ENCODE results near the gene CADM3. TPM values are rescaled to one million over a fixed set of nuclear protein-coding genes. Genes with fewer than 3 reads are reported as not detected.
A peak's percentile ranks its signal among the peaks of the same experiment; 100 is the strongest.

CADM3 gene
- total RNA-seq, 1 donor from 2014 or later = 0.13 TPM

DNA sequence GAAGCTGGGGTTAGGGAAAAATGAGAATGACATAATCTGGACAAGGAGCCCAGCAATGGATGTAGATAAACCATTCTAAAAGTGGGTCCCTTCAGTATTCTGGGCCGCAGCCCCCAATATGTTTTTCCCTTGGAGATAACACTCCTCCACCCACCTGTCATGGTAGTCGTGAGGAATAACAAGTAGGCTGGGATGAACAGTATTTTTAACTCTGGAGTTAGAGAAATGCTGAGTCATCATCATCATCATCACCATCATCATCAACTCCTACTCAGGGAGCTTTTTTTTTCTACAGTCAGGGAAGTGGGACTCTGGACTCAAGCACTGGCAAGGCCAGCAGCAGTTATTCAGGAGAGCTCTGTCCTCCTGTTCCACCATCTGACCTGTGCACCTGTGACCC is 12.8 kb downstream of the CADM3 start:
- peaks cover 28% of the 10 kb centered on the region for H3K27me3 Mint-ChIP-seq (ENCODE audit: unreplicated experiment)

GRCh38 chr1:159185121-159185520 is 13.7 kb downstream of the CADM3 start:
- Mint-ChIP-seq H3K9me3 (ENCODE audit: unreplicated experiment) (no peaks in the 10 kb centered on the region), H3K4me1 (ENCODE audit: unreplicated experiment) (no peaks in the 10 kb centered on the region), H3K36me3 (ENCODE audit: unreplicated experiment) (no peaks in the 10 kb centered on the region), H3K27me3 (ENCODE audit: unreplicated experiment) (peaks cover 37% of the 10 kb centered on the region), H3K27ac (ENCODE audit: unreplicated experiment) (no peak overlapping the region), H3K4me3 (ENCODE audit: unreplicated experiment) (no peak overlapping the region)
- DNase-seq (ENCODE audit: extremely low spot score, unreplicated experiment) = no peak
- TF ChIP-seq CTCF (IDR thresholded peaks at IDR 0.05) = no peak

More for the DNA sequence above, 12.8 kb downstream of the CADM3 start:
- Mint-ChIP-seq H3K27ac (ENCODE audit: unreplicated experiment) (no peak overlapping the region), H3K36me3 (ENCODE audit: unreplicated experiment) (no peaks in the 10 kb centered on the region), H3K9me3 (ENCODE audit: unreplicated experiment) (no peaks in the 10 kb centered on the region), H3K4me1 (ENCODE audit: unreplicated experiment) (no peaks in the 10 kb centered on the region), H3K4me3 (ENCODE audit: unreplicated experiment) (no peak overlapping the region)
- TF ChIP-seq CTCF (IDR thresholded peaks at IDR 0.05) = no peak
- no peak for DNase-seq (ENCODE audit: extremely low spot score, unreplicated experiment)

DNA sequence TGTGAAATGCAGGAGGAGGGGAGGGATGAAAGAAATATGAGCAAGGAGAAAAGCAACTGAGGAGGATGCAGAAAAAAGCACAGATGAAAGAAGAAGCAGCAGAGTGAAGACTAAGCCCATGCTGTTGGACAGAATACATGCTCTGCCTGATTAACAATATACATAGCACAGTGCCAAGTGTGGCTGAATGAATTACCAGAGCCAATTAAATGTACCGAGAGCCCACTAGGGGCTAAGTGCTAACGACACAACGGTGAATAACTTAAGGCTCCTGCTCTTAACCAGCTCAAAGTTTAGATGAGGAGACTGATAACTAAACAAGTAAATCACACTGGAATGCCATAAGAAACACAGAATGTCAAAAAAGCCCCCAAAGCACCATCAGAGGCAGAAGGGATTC is 15.6 kb downstream of the CADM3 start:
- peaks cover 41% of the 10 kb centered on the region for H3K27me3 Mint-ChIP-seq (ENCODE audit: unreplicated experiment)
- no peaks in the 10 kb centered on the region for H3K36me3 Mint-ChIP-seq (ENCODE audit: unreplicated experiment)
- H3K4me3 Mint-ChIP-seq (ENCODE audit: unreplicated experiment) = no peak overlapping the region
- H3K27ac Mint-ChIP-seq (ENCODE audit: unreplicated experiment) = no peak overlapping the region
- no peaks in the 10 kb centered on the region for H3K9me3 Mint-ChIP-seq (ENCODE audit: unreplicated experiment)
- H3K4me1 Mint-ChIP-seq (ENCODE audit: unreplicated experiment) = no peaks in the 10 kb centered on the region
- DNase-seq (ENCODE audit: extremely low spot score, unreplicated experiment) = no peak
- no peak for TF ChIP-seq CTCF (IDR thresholded peaks at IDR 0.05)

GRCh38 chr1:159187647-159188374 is 16.4 kb downstream of the CADM3 start:
- H3K27ac Mint-ChIP-seq (ENCODE audit: unreplicated experiment) = no peak overlapping the region
- no peaks in the 10 kb centered on the region for H3K4me1 Mint-ChIP-seq (ENCODE audit: unreplicated experiment)
- peaks cover 40% of the 10 kb centered on the region for H3K27me3 Mint-ChIP-seq (ENCODE audit: unreplicated experiment)
- TF ChIP-seq CTCF (IDR thresholded peaks at IDR 0.05) = no peak
- H3K4me3 Mint-ChIP-seq (ENCODE audit: unreplicated experiment) = no peak overlapping the region
- peak; percentile 57 for DNase-seq (ENCODE audit: extremely low spot score, unreplicated experiment)
- no peaks in the 10 kb centered on the region for H3K36me3 Mint-ChIP-seq (ENCODE audit: unreplicated experiment)
- H3K9me3 Mint-ChIP-seq (ENCODE audit: unreplicated experiment) = no peaks in the 10 kb centered on the region

GRCh38 chr1:159188375-159188788 is 17.0 kb downstream of the CADM3 start:
- no peak for TF ChIP-seq CTCF (IDR thresholded peaks at IDR 0.05)
- H3K36me3 Mint-ChIP-seq (ENCODE audit: unreplicated experiment) = no peaks in the 10 kb centered on the region
- peak; percentile 53 for DNase-seq (ENCODE audit: extremely low spot score, unreplicated experiment)
- H3K4me1 Mint-ChIP-seq (ENCODE audit: unreplicated experiment) = no peaks in the 10 kb centered on the region
- peak overlapping the region; percentile 2 for H3K4me3 Mint-ChIP-seq (ENCODE audit: unreplicated experiment)
- H3K27ac Mint-ChIP-seq (ENCODE audit: unreplicated experiment) = no peak overlapping the region
- peaks cover 40% of the 10 kb centered on the region for H3K27me3 Mint-ChIP-seq (ENCODE audit: unreplicated experiment)
- H3K9me3 Mint-ChIP-seq (ENCODE audit: unreplicated experiment) = no peaks in the 10 kb centered on the region

Data from osteocyte (in vitro differentiated cells).